ENCODE results near the gene CUL3. TPM values are rescaled to one million over a fixed set of nuclear protein-coding genes. Genes with fewer than 3 reads are reported as not detected.
"Not testable (repeated sequence)": the region's sequence is repeated elsewhere in the genome, so short reads cannot be mapped to it uniquely, and the experiment has no call there.

CUL3 gene
- polyA plus RNA-seq, 3 donors, result 27.2 to 62.5 (median 40.2) TPM

GRCh38 chr2:224516393-224516792, 68.8 kb downstream of the CUL3 start:
- 88 to 97% (median 97%) methylated on average over 10 of the region's 10 CpGs for WGBS, 3 donors
- H3K27ac ChIP-seq (ENCODE audit: low read depth, low read length), result not testable (repeated sequence)

- H3K27ac ChIP-seq (ENCODE audit: low read depth, low read length), result no peak overlapping the region
- 55 to 63% (median 57%) methylated on average over 3 of the region's 3 CpGs for WGBS, 3 donors
These were observed 71.2 kb downstream of the CUL3 start for GRCh38 chr2:224513991-224514390.

GRCh38 chr2:224507789-224508188, 77.4 kb downstream of the CUL3 start:
- WGBS, 3 donors, result 96 to 100% (median 100%) methylated on average over 1 of the region's 1 CpG
- no peak overlapping the region for H3K27ac ChIP-seq (ENCODE audit: low read depth, low read length)

GRCh38 chr2:224506494-224506893, 78.7 kb downstream of the CUL3 start:
- 97 to 100% (median 100%) methylated on average over 1 of the region's 1 CpG for WGBS, 3 donors
- no peak overlapping the region for H3K27ac ChIP-seq (ENCODE audit: low read depth, low read length)

GRCh38 chr2:224498991-224499390, 86.2 kb downstream of the CUL3 start:
- H3K27ac ChIP-seq (ENCODE audit: low read depth, low read length), result no peak overlapping the region
- 85 to 92% (median 89%) methylated on average over 3 of the region's 3 CpGs for WGBS, 3 donors

- WGBS, 3 donors, result 94 to 97% (median 95%) methylated on average over 2 of the region's 2 CpGs
- no peak overlapping the region for H3K27ac ChIP-seq (ENCODE audit: low read depth, low read length)
These were observed 92.6 kb downstream of the CUL3 start for GRCh38 chr2:224492531-224492930.

- 97 to 99% (median 98%) methylated on average over 4 of the region's 4 CpGs for WGBS, 3 donors
- H3K27ac ChIP-seq (ENCODE audit: low read depth, low read length), result not testable (repeated sequence)
These were observed 97.2 kb downstream of the CUL3 start for GRCh38 chr2:224487940-224488339.

- 71 to 74% (median 71%) methylated on average over 18 of the region's 18 CpGs for WGBS, 3 donors
- H3K27ac ChIP-seq (ENCODE audit: low read depth, low read length), result not testable (repeated sequence)
These were observed 99.8 kb downstream of the CUL3 start for GRCh38 chr2:224485081-224486014.

GRCh38 chr2:224479826-224480225, 105.3 kb downstream of the CUL3 start:
- 85 to 93% (median 90%) methylated on average over 2 of the region's 2 CpGs for WGBS, 3 donors
- H3K27ac ChIP-seq (ENCODE audit: low read depth, low read length), result no peak overlapping the region

- no peak overlapping the region for H3K27ac ChIP-seq (ENCODE audit: low read depth, low read length)
- WGBS, 3 donors, result 92 to 97% (median 94%) methylated on average over 3 of the region's 3 CpGs
These were observed 112.3 kb downstream of the CUL3 start for GRCh38 chr2:224472827-224473226.

GRCh38 chr2:224472137-224472536, 113.0 kb downstream of the CUL3 start:
- WGBS, 3 donors, result 94 to 96% (median 96%) methylated on average over 3 of the region's 3 CpGs

GRCh38 chr2:224469374-224469964, 115.7 kb downstream of the CUL3 start:
- WGBS, 3 donors, result 83 to 84% (median 83%) methylated on average over 9 of the region's 9 CpGs
- H3K27ac ChIP-seq (ENCODE audit: low read depth, low read length), result no peak overlapping the region

More at GRCh38 chr2:224472137-224472536, 113.0 kb downstream of the CUL3 start:
- H3K27ac ChIP-seq (ENCODE audit: low read depth, low read length), result no peak overlapping the region

GRCh38 chr2:224466304-224466895, 118.8 kb downstream of the CUL3 start:
- no peak overlapping the region for H3K27ac ChIP-seq (ENCODE audit: low read depth, low read length)
- WGBS, 3 donors, result 63 to 78% (median 72%) methylated on average over 3 of the region's 3 CpGs

GRCh38 chr2:224461391-224461790, 123.8 kb downstream of the CUL3 start:
- 61 to 80% (median 78%) methylated on average over 1 of the region's 1 CpG for WGBS, 3 donors
- H3K27ac ChIP-seq (ENCODE audit: low read depth, low read length), result no peak overlapping the region

- 87 to 95% (median 88%) methylated on average over 10 of the region's 10 CpGs for WGBS, 3 donors
- no peak overlapping the region for H3K27ac ChIP-seq (ENCODE audit: low read depth, low read length)
These were observed 127.6 kb downstream of the CUL3 start for GRCh38 chr2:224457408-224458096.

- WGBS, 3 donors, result 86 to 96% (median 91%) methylated on average over 3 of the region's 3 CpGs
- H3K27ac ChIP-seq (ENCODE audit: low read depth, low read length), result no peak overlapping the region
These were observed 131.3 kb downstream of the CUL3 start for GRCh38 chr2:224453892-224454291.

GRCh38 chr2:224449212-224450147, 135.7 kb downstream of the CUL3 start:
- no peak overlapping the region for H3K27ac ChIP-seq (ENCODE audit: low read depth, low read length)
- 40 to 41% (median 40%) methylated on average over 4 of the region's 4 CpGs for WGBS, 3 donors

GRCh38 chr2:224448236-224448635, 136.9 kb downstream of the CUL3 start:
- H3K27ac ChIP-seq (ENCODE audit: low read depth, low read length), result no peak overlapping the region
- 92 to 97% (median 93%) methylated on average over 1 of the region's 1 CpG for WGBS, 3 donors
